GM21515 (cell line): ENCODE data around the gene WBP2.

ENCODE experiments used
- ATAC-seq: cut with Tn5 transposase; IDR thresholded peaks from one replicate; pipeline ENCODE4 v1.9.1; 2021; ENCODE audit not compliant: unreplicated experiment

The WBP2 gene

GRCh38 chr17:75855310-75856061, at the start of gene WBP2:
Gene WBP2 (minus strand): TSS chr17:75855335. CDS start chr17:75855297, 38 bp downstream.
- ATAC-seq: peak; percentile 80

DNA sequence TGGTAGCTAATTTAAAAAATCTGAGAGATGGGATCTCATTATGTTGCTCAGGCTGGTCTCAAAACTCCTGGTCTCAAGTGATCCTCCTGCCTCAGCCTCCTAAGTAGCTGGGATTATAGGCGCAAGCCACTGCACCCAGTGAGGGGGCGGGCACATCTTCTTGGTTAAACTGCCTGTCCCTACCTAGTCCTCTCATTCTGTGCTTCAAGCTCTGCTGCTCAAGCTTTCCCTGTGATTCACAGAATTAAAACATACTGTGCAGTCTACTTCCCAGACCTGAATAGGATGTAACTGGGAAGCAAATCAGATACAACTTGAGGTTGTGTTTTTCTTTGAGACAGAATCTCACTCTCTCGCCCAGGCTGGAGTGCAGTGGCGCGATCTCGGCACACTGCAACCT, 47.3 kb upstream of the WBP2 start:
- ATAC-seq: no peak

DNA sequence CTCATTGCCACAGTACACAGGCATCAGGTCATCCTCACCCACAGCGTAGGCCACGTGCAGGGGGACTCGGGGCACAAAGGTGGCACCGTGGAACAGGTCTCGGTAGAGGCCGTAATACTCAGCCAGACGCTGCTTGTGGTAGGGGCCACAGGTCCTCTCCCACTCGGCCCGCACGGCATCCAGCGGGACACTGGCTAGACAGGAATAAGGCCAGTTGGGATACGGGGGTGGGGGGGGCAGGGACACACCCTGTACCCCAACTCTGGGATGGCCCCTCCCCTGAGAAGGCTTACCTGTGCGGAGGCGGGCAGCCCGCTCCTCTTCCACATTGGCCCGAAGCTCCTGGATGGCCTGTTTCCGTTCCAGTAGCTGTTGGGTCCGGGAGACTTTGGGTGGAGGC, 46.6 kb upstream of the WBP2 start:
- no peak for ATAC-seq

DNA sequence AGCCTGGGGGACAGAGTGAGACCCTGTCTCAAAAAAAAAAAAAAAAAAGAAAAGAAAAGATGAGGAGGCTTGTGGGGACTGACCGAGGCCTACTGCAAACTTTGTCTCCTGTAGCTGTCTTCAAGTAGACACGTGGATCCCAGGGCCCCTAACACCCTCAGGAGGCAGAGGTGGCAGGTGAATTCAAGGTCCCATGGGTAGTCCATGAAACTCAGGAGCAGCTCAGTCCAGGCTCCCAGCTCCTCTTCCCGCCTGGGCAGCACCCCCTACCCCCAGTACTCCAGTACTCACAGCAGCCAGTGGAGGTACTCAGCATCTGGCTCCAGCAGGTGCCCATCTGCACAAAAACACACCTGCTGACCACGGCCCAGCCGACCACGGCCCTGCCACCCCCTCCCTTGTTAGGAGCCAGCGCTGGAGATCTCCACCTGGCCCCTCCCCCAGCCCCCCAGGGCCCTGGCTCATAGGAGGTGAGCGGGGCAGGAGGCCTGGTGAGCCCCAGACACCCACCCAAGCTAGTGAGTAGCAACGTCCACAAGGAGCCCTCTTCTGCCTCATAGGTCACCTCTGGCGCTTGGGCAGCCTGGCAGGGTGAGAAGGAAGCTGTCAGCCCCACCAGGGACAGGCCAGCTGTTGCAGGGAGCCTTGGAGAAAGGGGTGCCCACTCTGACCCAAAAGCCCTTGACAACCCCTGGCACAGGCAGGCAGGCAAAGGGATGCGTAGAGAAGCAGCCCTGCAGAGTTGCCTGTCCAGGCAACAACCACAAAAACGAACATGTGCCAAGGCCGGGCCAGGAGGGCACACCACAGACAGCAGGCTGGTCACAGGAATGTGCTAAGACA, 45.8 kb upstream of the WBP2 start:
- ATAC-seq: no peak

DNA sequence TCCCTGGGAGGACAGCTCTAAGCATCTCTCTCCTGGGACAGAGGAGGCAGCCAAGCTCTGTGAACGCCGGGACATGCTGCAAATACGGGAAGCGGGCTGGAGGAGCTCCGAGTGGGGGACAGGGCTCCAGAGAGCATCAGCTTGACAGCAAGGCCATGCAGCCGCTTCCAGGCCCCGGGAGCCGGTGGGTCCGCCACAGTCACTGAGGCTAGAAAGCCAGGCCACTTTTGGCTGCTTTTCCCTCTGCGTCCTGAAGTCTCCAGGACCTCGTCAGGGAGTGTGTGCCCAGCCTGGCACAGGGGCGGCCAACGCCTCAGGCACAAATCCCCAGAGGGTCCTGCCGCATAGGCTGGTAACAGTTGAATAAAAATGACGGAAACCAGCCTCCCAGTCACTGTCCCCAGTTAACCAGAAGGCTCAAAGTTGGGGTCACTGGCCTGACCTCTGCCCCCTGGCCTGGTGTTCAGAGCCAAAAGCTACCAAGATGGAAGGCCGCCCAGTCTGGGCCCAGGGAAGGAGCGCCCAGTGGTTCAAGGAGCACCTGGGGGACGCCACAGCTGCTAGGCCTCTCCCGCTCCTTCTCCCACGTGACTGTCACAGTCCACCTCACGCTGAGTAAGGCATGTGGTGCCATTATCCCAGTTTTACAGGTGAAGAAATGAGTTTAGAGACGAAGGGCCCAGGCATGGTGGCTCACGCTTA, 44.8 kb upstream of the WBP2 start:
- no peak for ATAC-seq

DNA sequence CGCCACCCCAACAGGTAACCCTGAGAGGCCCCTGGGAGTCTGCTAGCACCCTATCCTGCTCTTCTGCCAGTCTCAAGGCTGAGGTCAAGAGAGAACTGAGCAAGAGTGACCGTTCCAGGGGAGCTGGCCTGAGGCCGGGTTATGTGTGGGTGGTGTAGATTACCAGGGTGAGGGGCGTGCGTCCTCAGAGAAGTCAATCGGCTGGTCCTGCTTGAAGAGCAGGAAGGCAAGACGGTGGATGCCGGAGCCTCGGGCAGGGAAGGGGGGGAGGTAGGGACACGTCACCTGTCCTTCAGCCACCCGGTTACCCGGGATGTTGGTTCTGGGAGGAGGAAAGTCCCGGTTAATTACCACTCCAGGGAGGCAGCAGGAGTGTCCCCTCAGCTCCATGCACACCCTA, 44.2 kb upstream of the WBP2 start:
- no peak for ATAC-seq

GRCh38 chr17:75898791-75899190, 43.7 kb upstream of the WBP2 start:
- ATAC-seq: no peak

DNA sequence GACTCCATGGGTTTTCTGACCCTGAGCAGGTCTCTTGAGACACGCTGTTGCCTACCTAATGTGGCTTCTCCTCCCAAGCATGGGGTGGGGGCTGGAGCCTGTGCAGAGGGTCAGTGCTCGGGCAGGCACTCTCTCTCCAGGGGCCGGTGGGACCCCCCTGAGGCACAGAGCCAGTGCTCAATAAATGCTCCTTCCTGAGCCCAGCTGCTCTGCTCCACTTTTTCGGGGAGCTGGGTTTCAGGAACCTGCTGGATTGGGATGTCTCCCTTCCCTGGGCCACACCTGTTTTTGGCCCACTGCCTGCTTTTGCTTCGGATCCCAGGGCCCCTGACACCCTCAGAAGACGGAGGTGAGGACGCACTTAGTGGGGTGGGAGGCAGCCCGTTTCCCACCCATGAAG, 42.9 kb upstream of the WBP2 start:
- no peak for ATAC-seq

GRCh38 chr17:75897160-75898019, 42.3 kb upstream of the WBP2 start:
- no peak for ATAC-seq

- peak; percentile 49 for ATAC-seq
Observed at GRCh38 chr17:75896415-75897159, 41.5 kb upstream of the WBP2 start, which contains the start of gene TRIM65. Gene TRIM65 (minus strand): TSS chr17:75896951. CDS start chr17:75896937, 14 bp downstream.

GRCh38 chr17:75895370-75896155, 40.4 kb upstream of the WBP2 start:
- no peak for ATAC-seq

DNA sequence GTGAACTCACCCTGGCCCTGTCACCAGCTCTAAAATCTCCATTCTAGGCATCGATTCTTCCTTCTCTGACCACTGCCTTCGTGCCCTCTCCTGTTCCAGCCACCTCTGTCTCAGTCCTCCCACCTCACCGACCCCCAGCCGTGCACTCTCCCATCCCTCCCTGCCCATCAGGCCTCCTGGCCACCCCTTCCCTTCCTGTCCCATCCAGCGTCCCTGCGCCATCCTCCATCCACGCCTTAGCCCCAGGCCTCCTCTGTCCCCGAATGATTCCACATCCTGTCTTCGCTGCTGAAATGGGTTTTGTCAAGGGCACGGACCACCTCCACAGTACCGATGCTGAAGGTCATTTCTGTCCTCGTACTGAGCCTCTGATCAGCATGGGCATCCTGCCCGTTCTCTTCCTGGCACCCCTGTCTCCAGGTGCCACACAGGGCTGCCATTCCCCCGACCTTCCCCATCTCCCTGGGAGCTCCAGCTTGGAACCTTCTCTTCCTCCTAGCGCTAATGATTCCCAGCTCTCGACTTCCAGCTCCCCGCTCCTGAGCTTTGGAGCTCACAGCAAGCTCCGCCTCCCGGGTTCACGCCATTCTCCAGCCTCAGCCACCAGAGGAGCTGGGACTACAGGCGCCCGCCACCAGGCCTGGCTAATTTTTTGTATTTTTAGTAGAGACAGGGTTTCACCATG, 39.1 kb upstream of the WBP2 start:
- no peak for ATAC-seq

GRCh38 chr17:75893305-75894048, 38.3 kb upstream of the WBP2 start:
- no peak for ATAC-seq

DNA sequence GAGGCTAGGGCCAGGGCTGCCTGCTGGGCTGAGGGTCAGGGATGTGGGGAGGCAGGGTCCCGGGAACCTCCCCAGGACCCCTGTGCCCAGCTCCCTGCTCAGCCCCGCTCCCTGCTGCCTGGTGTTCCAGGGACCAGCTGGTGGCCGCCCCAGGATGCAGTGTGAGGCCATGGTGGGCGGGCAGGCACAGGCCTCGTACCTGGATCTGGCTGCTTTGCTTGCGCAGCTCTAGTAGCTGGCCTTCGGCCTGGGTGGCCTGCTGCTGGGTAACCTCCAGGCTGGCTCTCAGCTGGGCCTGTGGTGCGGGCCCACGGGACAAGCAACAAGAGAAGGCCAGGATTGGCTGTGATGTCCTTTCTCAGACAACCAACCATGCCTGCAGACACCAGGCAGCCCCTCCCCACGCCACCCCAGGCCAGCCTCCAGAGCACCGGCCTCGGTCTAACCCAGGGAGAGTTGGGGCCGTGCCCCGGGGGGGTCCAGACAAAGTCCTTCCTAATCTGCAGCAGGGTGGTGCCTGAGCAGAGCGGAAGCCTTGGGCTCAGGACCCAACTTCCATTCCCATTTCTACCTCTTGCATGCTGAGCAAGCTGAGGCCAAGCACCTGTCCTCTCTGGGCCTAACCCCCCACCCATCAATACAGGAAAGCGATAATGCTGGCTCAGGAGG, 37.6 kb upstream of the WBP2 start:
- ATAC-seq: no peak

GRCh38 chr17:75891605-75892555, 36.7 kb upstream of the WBP2 start:
- ATAC-seq: no peak

- no peak for ATAC-seq
Observed at GRCh38 chr17:75891022-75891604, 36.0 kb upstream of the WBP2 start.
